HG03558 (cell line): Measurements from ENCODE around the gene LARGE2.

ENCODE experiments used
- ATAC-seq: cut with Tn5 transposase; IDR thresholded peaks from one replicate; pipeline ENCODE4 v1.9.1; 2021; ENCODE audit warnings: moderate number of reproducible peaks; ENCODE audit not compliant: unreplicated experiment; ENCODE audit errors: extremely low read depth

Gene LARGE2

DNA sequence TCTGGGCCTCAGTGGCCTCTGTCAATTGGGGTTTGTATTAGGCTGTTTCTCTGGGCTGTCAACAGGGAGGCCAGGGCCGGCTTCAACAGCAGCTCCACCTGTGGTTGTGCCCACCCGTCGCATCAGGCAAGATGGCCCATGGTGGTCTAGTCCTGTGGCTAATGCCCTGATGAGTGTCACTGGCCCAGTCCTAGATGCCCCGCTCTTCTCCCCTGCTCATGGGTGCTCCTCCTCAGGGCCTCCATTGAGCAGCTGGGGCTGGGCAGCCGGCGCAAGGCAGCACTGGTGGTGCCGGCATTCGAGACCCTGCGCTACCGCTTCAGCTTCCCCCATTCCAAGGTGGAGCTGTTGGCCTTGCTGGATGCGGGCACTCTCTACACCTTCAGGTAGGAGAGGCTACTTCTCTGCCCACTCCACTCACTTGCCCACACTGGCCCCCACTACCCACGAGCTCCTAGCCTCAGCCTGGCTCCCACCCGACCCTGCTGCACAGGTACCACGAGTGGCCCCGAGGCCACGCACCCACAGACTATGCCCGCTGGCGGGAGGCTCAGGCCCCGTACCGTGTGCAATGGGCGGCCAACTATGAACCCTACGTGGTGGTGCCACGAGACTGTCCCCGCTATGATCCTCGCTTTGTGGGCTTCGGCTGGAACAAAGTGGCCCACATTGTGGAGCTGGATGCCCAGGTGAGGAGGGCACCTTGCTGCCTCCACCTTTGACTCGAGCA is 5.4 kb downstream of the LARGE2 start:
- ATAC-seq: no peak

DNA sequence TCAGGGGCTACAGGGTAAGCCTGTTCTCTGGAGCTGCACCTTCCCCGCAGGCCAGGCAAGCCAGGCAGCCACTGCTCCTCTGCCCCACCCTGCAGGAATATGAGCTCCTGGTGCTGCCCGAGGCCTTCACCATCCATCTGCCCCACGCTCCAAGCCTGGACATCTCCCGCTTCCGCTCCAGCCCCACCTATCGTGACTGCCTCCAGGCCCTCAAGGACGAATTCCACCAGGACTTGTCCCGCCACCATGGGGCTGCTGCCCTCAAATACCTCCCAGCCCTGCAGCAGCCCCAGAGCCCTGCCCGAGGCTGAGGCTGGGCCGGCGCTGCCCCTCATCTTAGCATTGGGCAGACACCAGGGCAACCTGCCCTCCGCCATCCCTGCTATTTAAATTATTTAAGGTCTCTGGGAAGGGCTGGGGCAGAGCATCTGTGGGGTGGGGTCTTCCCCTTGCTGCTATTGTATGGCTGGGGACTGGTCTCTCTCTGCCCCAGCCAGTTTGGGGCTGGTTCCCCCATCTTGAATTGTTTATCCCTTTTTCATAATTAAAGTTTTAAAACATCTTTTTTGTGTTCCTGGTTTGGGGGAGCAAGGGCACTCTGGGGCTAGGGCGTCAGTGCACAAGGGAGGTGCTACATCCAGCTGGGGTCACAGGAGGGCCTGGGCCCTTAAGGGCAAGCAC is 6.2 kb downstream of the LARGE2 start:
- no peak for ATAC-seq

DNA sequence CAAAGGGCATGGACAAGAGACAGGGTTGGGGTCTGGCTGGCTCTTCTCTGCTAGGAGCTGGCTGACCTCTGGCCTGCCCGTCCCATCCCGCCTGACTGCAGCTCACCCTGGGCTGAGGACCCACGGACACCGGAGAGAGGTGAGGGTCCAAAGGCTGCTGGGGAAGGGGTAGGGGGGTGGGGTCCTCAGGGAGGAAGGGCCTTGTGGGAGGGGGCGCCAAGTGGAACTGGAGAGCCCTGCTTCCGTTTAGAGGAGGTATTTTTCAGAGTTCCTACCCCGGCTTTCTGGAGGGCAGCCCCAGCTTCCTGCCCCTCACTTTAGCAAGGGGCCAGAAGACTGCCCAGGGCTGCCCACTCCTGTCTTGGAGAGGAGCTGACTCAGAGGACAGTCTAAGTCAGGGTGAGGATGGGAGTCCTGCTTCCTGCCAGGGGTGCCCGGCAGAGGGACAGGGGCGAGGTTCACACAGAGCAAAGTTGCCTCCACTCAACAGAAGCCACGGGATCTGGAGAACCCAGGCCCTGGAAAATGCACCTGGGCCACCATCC is 7.1 kb downstream of the LARGE2 start:
- no peak for ATAC-seq

DNA sequence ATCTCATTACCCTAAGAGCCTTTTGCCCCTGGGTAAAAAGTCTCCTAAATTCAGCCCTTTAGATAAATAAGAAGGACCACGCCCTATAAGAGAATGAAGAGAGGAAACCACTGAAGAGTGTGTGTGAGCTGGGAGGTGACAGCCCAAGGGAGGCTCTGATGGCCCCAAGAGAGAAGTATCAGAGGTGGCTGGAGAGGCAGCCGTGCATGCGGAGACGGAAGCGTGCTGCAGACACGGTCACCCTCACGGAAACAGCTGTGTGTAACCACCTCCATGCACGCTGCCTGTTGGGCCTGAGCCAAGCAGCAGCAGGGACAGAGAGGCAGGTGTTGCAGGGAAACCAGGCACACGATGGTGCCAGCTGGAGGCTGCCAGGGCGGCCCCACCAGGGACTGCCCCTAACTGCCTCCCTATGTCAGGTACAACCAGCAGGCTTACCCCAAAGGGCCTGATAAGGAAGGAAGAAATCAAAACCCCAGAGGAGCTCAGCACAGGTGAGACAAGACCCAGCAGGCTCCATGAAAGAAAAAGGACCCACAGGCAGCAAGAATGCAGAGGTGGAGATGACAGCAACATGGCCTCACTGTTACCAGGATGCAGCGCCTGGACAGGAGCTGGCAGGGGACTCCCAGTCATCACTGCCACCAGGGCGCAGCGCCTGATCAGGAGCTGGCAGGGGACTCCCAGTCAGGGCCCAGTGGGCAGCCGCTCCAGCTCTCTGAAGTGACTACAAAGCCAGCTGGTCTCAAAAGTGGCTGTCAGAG is 7.8 kb downstream of the LARGE2 start:
- peak; percentile 74 for ATAC-seq

DNA sequence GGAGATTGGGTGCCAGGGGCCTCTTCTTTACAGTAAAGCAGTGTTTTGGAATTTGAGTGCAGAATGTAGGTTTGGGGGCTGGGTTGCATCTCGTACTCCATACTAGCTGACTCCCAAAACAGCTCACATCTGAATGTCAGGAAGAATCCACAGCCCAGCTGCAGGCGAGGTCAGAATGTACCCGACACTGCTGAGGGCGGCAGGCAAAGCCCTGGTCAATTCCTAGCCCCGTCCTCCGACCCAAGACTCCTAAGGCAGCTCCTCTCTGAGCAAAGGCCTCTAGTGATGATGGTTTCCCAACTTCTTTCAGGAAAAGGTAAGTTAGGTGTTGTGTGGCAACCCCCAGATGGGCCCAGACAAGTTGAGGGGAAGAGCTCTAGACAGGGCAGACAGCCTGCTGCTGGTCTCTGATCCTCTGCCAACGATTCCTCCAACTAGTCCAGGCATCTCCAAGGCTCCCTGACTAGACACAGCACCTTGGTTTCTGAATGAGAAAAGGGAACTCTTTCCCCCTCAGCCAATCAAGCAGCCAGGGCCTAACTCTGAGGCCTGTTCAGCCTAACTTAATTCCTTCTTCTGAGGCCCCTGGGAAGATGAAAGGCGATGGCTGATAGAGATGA is 8.6 kb downstream of the LARGE2 start:
- no peak for ATAC-seq

DNA sequence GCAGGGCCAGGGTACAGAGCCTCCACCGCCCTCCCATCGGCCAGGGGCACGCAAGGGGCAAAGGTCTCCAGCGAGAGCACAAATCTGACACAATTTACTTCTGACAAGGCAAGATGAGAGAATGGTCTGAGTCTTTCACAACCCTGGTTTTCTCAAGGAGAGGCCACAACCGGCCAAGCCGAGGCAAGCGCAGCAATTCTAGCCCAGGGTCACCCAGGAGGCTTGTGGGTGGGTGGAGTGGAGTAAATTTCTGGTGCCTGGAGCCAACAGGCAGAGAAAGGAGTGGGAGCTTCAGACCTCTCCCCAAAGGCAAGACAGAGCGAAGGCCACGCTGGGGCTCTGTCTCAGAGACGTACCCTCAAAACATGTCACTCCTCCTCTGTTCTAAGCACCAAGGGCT is 9.3 kb downstream of the LARGE2 start:
- ATAC-seq: no peak

DNA sequence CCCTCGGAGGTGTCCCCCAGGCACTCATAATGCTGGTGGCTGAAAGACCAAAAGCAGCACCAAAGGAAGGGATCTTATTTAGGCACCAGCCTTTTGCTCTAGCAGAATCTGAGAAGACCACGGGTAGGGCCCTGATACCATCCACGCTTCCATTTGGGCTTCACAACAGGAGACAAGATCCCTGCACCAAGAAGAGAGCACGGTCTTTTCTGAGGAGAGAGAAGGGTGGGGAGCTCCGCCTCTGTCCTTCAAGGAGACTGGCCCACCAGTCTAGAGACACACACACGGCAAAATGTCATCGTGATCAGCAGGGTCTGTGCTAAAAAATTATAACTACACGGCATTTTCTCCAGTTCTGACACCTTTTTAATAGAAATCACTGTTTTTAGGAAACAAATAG is 9.8 kb downstream of the LARGE2 start:
- no peak for ATAC-seq

DNA sequence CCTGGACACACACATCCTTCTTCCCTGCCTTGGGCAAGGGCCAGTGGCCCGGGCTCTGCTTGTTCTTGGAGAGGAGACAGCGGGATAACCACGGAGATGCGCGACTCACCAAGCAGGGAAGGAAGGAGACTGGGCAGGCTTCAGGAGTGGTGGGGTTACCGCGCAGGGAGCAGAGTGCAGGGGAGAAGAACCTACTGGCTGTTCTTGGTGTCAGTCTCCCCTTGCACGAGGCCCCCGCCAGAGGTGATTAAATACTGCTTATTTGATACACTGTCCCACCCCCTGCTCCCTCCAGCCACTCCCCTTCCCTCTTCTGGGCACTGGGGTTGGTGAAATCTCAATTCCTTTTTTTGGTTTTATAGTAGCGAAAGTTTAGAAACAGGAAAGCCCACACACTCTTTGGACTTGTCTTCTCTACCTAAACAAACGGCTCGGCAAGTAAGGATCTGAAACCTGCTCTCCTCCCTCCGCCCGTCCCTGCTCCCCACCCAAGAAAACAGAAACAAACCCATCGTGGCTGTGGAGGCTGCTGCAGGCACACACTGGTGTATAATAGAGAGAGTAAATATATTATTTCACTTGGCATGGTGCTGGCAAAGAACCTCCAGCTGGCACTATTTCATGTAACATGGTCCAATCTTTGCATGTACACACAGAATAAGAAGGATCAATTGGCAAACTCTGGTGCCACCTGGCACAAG is 10.8 kb downstream of the LARGE2 start:
- ATAC-seq: no peak

DNA sequence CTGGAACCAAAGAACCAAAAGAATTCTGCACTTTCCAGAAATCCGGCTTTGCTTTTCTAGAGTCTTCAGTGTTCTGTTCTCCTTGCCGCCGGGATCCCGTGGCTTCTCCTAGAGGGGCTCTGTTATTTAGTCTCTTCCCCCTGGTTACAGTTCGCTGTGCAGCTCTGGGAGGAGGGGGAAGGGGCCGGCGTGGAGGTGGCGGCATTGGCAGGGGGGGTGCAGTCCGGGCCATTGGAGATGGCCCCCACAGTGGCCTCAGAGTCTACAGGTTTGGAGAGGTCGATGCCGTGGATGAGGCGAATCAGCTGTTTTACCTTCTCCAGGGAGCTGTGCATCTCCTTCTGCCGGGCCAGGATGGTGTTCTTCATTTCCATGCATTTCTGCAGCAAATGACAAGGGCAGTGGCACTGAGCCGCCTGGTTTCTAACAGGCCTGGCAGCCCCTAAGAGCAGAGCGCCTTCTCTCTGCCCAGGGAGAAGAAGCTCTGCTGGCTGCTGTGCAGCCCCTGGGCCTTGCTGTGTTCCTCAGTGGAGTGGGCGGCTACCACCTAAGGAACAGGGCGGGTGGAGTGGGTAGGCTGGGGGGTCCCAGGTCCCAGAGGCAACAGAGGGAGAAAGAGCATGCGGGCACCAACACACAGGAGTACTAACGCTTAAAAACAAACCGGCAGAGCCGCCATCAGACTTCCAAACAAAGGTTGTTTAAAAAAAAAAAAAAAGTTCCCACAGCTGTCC is 11.6 kb downstream of the LARGE2 start:
- ATAC-seq: no peak

DNA sequence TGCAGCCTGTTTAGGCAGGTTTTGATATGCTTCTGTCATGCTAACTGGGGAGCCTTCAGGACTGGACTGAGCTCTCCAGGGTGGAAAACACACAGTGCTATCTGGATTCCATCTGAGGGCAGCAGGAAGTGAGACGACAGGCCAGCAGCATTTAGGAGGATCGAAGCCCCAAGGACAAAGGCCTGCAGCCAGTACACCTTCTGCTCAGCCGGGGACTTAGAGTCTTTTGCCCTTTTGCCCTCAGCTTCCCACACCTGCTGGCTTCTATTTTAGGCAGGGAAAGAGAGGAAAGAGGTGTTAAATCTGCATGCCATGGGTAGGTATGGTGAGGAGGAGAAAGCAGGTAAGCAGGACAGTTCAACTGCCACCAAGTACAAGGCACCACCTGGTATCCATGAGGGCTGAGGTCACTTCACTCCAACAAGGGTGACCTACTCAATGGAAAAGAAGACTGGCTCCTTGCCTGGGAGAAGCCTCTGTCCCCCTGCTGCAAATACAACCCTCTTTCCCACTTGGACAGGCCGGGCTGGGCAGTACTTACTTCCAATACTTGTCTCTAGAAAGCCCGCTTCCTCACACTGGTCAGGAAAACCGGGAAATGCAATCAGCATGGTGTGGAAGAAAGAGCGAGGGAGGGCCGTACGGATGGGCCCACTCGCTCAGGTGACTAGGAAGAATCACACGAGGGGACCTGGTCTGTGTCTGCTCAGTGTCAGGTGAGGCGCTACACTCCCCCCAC is 12.3 kb downstream of the LARGE2 start:
- no peak for ATAC-seq

DNA sequence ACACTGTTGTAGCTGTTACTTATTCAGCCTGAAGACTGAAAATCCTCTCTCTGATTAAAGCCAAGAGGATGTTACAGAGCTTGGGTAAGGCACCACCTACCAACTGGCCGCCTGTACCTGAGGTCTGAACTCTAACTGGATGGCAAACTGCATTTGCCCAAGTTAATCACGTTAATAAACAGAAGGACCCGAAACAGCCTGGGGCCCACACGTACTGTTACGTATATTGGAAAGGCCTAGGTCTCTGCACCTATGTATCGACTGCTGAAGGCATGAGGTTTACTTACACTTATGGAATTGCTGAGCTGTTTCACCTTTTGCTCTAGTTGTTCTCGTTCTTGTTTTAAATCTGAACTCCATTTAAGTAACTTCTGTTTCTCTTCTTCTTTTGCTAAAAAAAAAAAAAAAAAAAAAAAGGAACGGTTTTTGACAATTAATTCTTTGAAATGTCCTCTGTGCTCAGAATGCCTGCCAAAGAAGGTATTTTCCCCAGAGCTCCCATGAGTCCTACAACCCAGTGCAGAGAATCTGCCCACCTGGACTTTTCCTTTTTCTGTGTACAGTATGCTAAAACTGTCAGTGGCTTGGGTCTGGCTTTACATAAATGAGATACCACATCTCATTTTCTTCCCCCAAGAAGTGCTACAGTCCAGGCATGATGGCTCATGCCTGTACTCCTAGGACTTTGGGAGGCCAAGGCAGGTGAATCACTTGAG is 13.1 kb downstream of the LARGE2 start:
- ATAC-seq: no peak

DNA sequence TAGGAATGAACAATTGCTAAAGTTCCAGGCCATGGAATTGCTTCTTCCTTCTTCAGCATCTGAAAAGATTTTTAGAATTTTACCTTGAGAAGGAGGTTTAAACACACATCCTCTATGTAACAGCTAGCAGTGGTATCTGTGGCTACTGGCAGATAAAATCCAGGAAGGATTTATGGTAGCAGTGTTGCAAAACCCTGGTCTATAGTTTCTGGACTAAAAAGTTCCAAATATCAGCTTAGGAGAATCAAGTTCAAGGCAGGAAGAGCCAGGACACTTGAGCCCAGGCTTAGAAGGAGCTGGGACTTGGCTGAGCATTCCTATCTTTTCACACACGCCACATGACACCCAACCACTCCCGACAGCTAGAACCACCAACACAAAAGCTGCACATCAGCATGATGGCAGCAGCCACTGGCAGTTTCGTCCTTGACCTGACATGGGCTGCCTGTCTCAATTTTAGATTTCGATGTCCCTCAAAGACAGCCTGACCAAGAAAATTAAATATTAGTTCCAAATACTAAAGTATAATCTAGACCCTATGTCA is 14.1 kb downstream of the LARGE2 start:
- no peak for ATAC-seq

DNA sequence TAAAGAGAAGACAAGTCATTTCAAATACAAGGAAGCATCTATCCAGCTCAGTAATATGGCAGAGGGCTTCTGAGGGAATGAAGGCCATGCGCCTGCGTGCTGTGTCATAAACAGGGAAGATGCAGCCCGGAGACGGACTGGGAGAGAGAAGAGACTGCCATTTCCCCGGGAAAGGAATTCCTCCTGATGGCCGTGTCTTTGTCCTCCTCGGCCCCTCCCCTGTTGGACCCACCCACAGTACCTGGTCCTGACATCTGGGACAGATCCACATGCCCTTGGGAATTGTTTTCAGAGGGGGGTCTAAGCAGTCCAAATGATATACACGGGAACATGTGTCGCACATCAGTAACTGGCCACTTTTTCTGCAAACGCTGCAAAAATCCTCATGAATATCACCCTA is 15.5 kb downstream of the LARGE2 start:
- ATAC-seq: no peak

DNA sequence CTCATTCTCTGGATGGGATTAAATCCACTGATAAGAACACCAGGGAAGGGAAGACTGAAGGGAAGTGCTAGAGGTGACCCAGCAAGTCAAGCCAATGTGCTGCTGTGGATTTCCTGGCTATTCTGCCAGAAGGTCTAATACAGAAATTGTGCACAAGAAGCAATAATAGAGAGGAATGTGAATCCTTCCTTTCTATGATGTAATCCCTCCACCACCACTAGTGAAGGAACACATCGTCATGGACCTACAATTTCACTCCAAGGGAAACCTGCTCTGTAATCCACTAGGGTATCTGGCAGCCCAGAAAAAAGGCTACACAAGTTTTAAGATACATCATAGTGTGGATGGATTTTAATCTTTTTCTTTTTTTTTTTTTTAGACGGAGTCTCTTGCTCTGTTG is 17.4 kb downstream of the LARGE2 start:
- ATAC-seq: no peak

DNA sequence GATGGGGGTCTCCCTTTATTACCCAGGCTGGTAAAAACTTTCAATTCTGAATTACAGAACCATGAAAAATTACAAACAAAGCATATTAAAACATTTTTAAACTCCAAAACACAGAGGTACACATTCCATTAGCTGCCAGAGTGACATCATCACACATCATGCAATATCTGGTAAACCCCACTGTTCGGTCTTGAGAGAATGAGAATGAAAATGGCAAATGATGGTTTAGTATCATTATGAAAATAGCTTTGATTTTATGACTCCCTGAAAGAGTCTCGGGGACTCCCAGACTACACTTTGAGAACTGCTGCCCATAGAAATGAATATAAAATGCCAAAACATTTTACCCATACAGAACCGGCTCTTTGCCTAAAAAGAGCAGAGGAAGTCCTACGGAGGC is 18.8 kb downstream of the LARGE2 start:
- no peak for ATAC-seq

DNA sequence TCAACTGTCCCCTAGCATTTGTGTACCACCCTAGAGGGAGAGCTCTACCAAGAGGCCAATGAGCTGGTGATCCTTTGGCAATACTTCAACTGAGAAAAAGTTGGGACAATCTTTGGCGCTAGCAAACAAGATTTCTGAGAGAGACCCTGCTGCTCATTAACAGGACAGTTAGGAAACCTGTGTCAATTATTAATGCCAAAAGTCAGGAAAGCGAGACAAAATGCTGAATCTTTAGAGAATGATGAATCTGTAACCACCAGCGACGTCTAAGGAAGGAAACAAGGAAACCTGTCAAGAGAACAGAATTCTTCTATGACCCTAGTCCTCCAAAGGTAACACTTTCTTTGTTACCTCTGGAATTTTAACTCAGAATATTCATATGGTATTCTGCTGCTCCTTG is 19.9 kb downstream of the LARGE2 start:
- ATAC-seq: no peak

DNA sequence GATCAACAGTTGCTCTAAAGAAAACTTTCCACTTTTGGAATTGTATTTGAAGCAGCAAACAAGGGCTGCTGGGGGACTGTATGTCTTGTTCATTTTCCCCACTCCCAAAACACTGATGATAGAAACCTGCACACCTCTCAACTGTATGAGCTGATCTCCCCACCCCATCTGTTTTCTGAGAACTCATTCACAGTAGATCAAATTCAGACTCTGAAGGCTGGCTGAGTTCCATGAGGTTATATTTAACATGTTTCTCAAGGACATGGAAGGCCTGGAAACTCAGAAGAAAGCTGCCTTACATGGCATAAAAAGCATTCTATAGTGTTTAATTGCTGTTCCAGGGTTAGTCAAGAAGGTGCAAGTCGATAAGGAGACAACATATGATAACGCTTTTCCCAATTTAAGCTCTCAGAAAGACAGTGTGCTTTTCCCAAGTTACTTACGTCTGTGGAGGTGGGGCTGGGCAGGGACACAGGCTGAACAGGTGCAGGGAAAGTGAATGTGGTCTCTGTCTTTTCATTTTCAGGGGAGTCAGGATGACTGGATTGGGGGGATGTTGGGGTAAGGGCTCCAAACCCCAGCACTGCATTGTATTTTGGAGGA is 23.0 kb downstream of the LARGE2 start:
- no peak for ATAC-seq
